ENCODE results near the gene NFATC2.

- no peak for TF ChIP-seq CTCF (IDR thresholded peaks at IDR 0.05; ENCODE audit: control extremely low read depth in 1 of 3, insufficient read depth in 1 of 3, low read depth in 1 of 3, low read length in 3 of 3)
- TF ChIP-seq SIRT6 (IDR thresholded peaks at IDR 0.05; ENCODE audit: low read length), result no peak
- TF ChIP-seq USF2 (IDR thresholded peaks at IDR 0.05; ENCODE audit: low read length), result no peak
- no peak for TF ChIP-seq EZH2 (IDR thresholded peaks at IDR 0.05; ENCODE audit: low read depth, low read length, severe bottlenecking)
- TF ChIP-seq POLR2AphosphoS5 (IDR thresholded peaks at IDR 0.05; ENCODE audit: low read depth, low read length), result no peak
Measured at GRCh38 chr20:51363813-51364212, 178.7 kb downstream of the NFATC2 start.
